ENCODE results near the gene CNTD1.

Gene CNTD1

DNA sequence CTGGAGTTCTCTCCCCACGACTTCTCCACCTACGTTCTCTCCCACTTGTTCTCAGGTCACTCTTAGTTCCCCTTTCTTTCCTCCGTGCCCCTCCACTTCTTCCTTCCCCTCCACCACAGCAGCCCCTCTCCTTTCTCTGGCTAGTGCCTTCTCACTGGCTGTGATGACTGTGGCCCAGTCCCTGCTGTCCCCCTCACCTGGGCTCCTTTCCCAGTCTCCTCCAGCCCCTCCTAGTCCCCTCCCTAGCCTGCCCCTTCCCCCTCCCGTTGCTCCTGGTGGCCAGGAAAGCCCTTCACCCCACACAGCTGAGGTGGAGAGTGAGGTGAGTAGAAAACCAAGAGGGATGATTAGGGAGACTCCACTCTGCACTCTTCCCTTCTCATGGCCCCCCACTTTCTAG, 3.6 kb upstream of the CNTD1 start:
- Histone ChIP-seq H3K27me3 (ENCODE audit: control insufficient read depth, insufficient read depth, low read length) (peaks cover 6% of the 10 kb centered on the region), H3K9ac (ENCODE audit: low read length) (no peak overlapping the region), H3K9me3 (ENCODE audit: control insufficient read depth, insufficient read depth, low read depth, low read length) (no peaks in the 10 kb centered on the region), H3K36me3 (ENCODE audit: control insufficient read depth, insufficient read depth, low read length) (no peaks in the 10 kb centered on the region), H3K4me1 (ENCODE audit: control insufficient read depth, insufficient read depth, low read length) (peaks cover 8% of the 10 kb centered on the region), H3K27ac (ENCODE audit: low read depth, low read length) (no peak overlapping the region), H3K4me3 (ENCODE audit: low read depth, low read length) (no peak overlapping the region)

DNA sequence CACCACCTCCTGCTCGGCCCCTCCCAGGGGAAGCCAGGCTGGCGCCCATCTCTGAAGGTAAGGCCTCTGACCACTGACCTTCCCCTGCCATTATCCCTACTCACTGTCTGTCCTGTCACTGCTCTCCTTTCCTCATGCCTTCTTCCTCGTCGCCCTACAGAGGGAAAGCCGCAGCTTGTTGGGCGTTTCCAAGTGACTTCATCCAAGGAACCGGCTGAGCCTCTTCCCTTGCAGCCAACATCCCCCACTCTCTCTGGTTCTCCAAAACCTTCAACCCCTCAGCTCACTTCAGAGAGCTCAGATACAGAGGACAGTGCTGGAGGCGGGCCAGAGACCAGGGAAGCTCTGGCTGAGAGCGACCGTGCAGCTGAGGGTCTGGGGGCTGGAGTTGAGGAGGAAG, 3.2 kb upstream of the CNTD1 start:
- no peaks in the 10 kb centered on the region for H3K36me3 ChIP-seq (ENCODE audit: control insufficient read depth, insufficient read depth, low read length)
- peaks cover 8% of the 10 kb centered on the region for H3K4me1 ChIP-seq (ENCODE audit: control insufficient read depth, insufficient read depth, low read length)
- no peak overlapping the region for H3K27ac ChIP-seq (ENCODE audit: low read depth, low read length)
- H3K9me3 ChIP-seq (ENCODE audit: control insufficient read depth, insufficient read depth, low read depth, low read length) = no peaks in the 10 kb centered on the region
- no peak overlapping the region for H3K9ac ChIP-seq (ENCODE audit: low read length)
- H3K27me3 ChIP-seq (ENCODE audit: control insufficient read depth, insufficient read depth, low read length) = peaks cover 6% of the 10 kb centered on the region
- no peak overlapping the region for H3K4me3 ChIP-seq (ENCODE audit: low read depth, low read length)

DNA sequence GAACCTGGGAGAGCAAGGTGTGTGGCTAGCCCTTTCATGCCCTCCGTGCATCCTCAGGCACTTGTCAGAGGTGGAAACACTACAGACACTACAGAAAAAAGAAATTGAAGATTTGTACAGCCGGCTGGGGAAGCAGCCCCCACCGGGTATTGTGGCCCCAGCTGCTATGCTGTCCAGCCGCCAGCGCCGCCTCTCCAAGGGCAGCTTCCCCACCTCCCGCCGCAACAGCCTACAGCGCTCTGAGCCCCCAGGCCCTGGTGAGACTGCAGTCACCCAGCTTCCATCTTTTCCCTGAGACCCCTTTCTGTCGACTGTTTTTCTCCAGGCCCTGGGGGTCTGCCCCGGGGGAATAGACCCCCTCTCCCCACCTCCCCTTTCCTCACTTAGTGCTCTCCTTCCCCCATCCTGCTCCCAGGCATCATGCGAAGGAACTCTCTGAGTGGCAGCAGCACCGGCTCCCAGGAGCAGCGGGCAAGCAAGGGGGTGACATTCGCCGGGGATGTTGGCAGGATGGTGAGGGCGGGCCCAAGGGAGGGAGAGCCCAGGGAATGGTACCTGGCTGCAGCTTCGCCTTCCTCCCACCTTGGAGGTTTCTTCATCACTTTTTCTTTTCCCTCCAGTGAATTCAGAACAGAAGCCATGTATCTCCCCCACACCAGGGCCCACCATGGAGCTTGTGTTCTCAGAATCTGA, 2.4 kb upstream of the CNTD1 start:
- Histone ChIP-seq H3K36me3 (ENCODE audit: control insufficient read depth, insufficient read depth, low read length) (no peaks in the 10 kb centered on the region), H3K9me3 (ENCODE audit: control insufficient read depth, insufficient read depth, low read depth, low read length) (no peaks in the 10 kb centered on the region), H3K4me3 (ENCODE audit: low read depth, low read length) (no peak overlapping the region), H3K4me1 (ENCODE audit: control insufficient read depth, insufficient read depth, low read length) (peaks cover 8% of the 10 kb centered on the region), H3K9ac (ENCODE audit: low read length) (no peak overlapping the region), H3K27ac (ENCODE audit: low read depth, low read length) (no peak overlapping the region), H3K27me3 (ENCODE audit: control insufficient read depth, insufficient read depth, low read length) (peaks cover 6% of the 10 kb centered on the region; the same call in 1 of the 2 replicates)

DNA sequence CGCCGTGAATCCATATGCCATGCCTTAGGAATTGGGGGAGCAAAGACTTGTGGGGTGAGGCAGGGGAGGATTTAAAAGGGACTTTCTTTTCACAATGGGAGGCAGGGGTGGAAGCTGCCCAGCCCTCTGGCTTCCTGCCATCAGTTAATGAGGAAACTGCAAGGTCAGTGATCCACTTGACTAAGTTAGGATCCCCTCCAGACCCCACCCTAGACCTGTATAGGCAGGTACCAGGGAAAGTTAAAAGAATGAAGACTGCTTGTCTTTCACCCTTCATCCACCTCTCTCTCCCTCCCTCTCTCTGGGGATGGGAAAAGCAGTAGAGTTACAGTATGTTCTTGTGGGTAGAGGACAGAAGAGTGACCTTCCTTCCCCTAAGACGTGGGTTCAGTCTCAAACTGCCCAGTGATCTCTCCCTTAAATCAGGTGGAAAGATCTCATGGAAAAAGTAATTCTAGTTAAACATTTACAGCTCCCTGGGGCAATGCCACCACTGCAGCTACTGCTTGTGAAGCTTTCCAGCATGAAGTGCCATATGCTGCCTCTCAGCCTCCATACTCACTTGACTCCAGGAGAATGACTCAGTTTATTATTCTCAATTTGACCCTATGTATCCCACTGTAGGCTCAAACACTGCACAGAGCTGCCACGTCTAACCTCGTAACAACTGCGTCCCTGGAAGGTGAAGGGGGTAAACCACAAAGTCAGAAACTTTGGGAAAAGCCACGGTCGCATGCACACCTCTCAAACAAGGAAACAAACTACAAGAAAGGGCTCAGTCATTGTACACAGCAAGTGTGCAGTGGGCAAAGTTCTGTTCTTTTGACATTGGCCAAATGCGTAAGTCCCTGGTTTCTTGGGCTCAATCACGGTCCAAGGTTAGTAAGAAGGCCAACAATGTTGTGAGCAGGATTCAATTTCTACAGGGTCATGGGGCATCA, 1.3 kb upstream of the CNTD1 start:
- Histone ChIP-seq H3K4me1 (ENCODE audit: control insufficient read depth, insufficient read depth, low read length) (peaks cover 8% of the 10 kb centered on the region), H3K27ac (ENCODE audit: low read depth, low read length) (no peak overlapping the region), H3K4me3 (ENCODE audit: low read depth, low read length) (peak overlapping the region; percentile 77), H3K36me3 (ENCODE audit: control insufficient read depth, insufficient read depth, low read length) (no peaks in the 10 kb centered on the region), H3K27me3 (ENCODE audit: control insufficient read depth, insufficient read depth, low read length) (peaks cover 6% of the 10 kb centered on the region; the same call in 1 of the 2 replicates), H3K9ac (ENCODE audit: low read length) (peak overlapping the region; percentile 82), H3K9me3 (ENCODE audit: control insufficient read depth, insufficient read depth, low read depth, low read length) (no peaks in the 10 kb centered on the region)

DNA sequence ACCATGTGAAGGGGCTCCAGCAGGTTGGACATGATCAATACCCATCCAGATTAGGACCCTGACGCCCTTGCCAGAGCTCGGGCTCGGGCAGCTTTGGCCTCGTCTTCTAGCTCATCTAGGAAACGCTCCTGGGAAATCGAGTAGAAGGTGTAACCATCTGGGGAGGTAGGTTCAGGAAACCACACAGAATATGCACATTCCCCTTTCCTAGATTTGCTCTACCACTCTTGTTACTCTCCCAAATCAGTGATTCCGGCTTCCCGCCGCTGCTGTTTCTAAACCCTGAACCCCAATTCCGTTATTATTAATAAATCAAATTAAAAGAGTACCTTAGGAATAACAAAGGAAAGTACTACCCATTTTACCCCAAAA, 664 bp upstream of the CNTD1 start:
- no peaks in the 10 kb centered on the region for H3K9me3 ChIP-seq (ENCODE audit: control insufficient read depth, insufficient read depth, low read depth, low read length)
- peaks cover 8% of the 10 kb centered on the region for H3K4me1 ChIP-seq (ENCODE audit: control insufficient read depth, insufficient read depth, low read length)
- no peaks in the 10 kb centered on the region for H3K36me3 ChIP-seq (ENCODE audit: control insufficient read depth, insufficient read depth, low read length)
- peaks cover 6% of the 10 kb centered on the region; the same call in 1 of the 2 replicates for H3K27me3 ChIP-seq (ENCODE audit: control insufficient read depth, insufficient read depth, low read length)
- H3K9ac ChIP-seq (ENCODE audit: low read length) = peak overlapping the region; percentile 82
- no peak overlapping the region for H3K27ac ChIP-seq (ENCODE audit: low read depth, low read length)
- H3K4me3 ChIP-seq (ENCODE audit: low read depth, low read length) = peak overlapping the region; percentile 77

DNA sequence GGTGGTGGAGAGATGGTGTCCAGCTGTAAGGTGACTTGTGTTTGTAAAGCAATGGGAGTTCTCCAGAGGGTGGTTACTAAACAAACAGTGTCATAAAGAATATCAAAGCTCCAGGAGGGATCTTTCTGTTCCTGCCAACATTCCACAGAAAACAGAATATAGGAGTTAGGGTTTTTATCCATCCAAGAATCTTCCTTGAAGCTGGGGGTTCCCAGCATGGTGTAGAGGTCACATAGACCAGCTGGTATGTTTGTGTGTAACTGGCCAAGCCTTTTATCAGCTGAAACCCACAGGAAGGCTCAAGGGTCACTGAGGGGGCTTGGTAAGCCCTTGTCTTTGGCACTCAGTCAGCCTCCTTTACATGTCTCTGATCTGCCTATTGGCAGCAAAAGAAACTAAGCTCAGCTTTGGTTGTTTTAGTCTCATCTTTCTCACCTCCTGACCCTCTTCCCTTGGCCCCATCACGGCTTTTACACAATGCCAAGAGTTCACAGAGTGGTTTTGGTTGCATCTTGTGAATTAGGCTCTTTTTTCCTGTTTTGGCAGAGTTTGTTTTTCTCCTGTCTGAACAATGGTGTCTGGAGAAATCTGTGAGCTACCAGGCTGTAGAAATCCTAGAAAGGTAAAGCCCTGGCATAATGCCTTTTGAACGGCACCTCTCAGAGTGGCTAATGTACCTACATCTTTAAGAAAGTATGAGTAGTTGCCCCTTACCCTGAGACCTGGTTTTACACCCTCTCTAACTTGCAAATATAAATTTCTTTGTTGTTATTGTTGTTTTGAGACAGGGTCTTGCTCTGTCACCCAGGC, 4.6 kb downstream of the CNTD1 start:
- H3K9me3 ChIP-seq (ENCODE audit: control insufficient read depth, insufficient read depth, low read depth, low read length) = no peaks in the 10 kb centered on the region
- no peaks in the 10 kb centered on the region for H3K36me3 ChIP-seq (ENCODE audit: control insufficient read depth, insufficient read depth, low read length)
- no peak overlapping the region for H3K9ac ChIP-seq (ENCODE audit: low read length)
- H3K4me3 ChIP-seq (ENCODE audit: low read depth, low read length) = no peak overlapping the region
- peaks cover 6% of the 10 kb centered on the region; the same call in 1 of the 2 replicates for H3K27me3 ChIP-seq (ENCODE audit: control insufficient read depth, insufficient read depth, low read length)
- no peak overlapping the region for H3K27ac ChIP-seq (ENCODE audit: low read depth, low read length)
- no peaks in the 10 kb centered on the region for H3K4me1 ChIP-seq (ENCODE audit: control insufficient read depth, insufficient read depth, low read length)

DNA sequence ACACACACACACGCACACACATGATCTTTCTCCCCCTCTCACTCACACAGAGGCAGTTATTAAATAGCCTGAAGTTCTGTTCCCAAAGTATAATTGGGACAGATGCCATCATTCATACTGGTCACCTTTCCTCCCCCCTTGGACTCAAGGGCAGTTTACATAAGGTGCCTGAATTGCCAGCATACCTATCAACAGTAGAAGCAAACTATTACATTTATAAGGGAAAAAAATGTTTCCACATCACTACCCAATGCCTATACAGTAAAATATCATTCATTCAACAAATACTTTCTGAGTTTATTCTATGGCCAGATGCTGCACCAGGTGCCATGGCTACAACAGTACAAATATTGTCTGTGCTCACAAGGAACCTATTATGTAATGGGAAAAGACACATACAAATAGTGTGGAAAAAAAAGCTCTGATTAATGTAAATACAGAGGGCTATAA, 6.3 kb downstream of the CNTD1 start:
- H3K9ac ChIP-seq (ENCODE audit: low read length) = no peak overlapping the region
- H3K27ac ChIP-seq (ENCODE audit: low read depth, low read length) = no peak overlapping the region
- H3K36me3 ChIP-seq (ENCODE audit: control insufficient read depth, insufficient read depth, low read length) = peaks cover 7% of the 10 kb centered on the region; the same call in 1 of the 2 replicates
- no peaks in the 10 kb centered on the region for H3K9me3 ChIP-seq (ENCODE audit: control insufficient read depth, insufficient read depth, low read depth, low read length)
- no peak overlapping the region for H3K4me3 ChIP-seq (ENCODE audit: low read depth, low read length)
- no peaks in the 10 kb centered on the region for H3K27me3 ChIP-seq (ENCODE audit: control insufficient read depth, insufficient read depth, low read length)
- no peaks in the 10 kb centered on the region for H3K4me1 ChIP-seq (ENCODE audit: control insufficient read depth, insufficient read depth, low read length)

DNA sequence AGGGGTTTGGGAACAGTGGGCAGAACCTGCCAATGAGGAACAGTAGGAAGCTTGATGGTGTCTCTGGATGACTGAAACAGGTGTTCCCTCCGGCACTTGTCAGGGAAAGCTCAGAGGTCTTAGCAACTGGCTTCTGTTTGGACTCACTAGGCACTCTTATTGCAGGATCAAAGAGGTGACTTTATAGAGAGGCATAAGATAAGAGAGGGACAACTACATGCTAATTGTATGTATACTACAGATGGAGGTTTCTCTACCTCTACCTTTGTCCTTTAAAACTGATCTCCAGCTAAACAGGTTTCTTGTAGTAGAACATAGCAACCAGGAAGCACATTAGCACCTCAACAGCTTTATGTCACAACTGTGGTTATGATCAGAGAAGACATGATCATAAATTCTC, 7.6 kb downstream of the CNTD1 start:
- Histone ChIP-seq H3K27ac (ENCODE audit: low read depth, low read length) (no peak overlapping the region), H3K27me3 (ENCODE audit: control insufficient read depth, insufficient read depth, low read length) (no peaks in the 10 kb centered on the region), H3K36me3 (ENCODE audit: control insufficient read depth, insufficient read depth, low read length) (peaks cover 20% of the 10 kb centered on the region)

DNA sequence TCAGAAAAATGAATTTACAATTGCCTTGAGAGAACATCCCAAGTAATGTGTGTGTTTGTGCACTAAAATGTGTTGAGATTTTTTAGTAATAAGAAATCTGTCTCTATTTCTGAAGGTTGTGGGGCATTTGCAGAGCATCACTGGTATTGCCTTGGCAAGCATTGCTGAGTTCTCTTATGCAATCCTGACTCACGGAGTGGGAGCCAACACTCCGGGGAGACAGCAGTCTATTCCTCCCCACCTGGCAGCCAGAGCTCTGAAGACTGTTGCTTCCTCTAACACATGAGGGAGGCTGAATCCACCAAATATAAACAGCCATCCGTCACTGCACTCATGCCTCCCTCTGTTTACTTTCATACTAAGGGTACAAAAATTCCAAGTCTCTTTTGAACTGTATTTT, 10.6 kb downstream of the CNTD1 start:
- Histone ChIP-seq H3K27me3 (ENCODE audit: control insufficient read depth, insufficient read depth, low read length) (no peaks in the 10 kb centered on the region), H3K9ac (ENCODE audit: low read length) (no peak overlapping the region), H3K4me1 (ENCODE audit: control insufficient read depth, insufficient read depth, low read length) (no peaks in the 10 kb centered on the region), H3K36me3 (ENCODE audit: control insufficient read depth, insufficient read depth, low read length) (peaks cover 35% of the 10 kb centered on the region), H3K9me3 (ENCODE audit: control insufficient read depth, insufficient read depth, low read depth, low read length) (no peaks in the 10 kb centered on the region), H3K4me3 (ENCODE audit: low read depth, low read length) (no peak overlapping the region), H3K27ac (ENCODE audit: low read depth, low read length) (no peak overlapping the region)

More for the DNA sequence above, 7.6 kb downstream of the CNTD1 start:
- Histone ChIP-seq H3K4me3 (ENCODE audit: low read depth, low read length) (no peak overlapping the region), H3K9me3 (ENCODE audit: control insufficient read depth, insufficient read depth, low read depth, low read length) (no peaks in the 10 kb centered on the region), H3K9ac (ENCODE audit: low read length) (no peak overlapping the region), H3K4me1 (ENCODE audit: control insufficient read depth, insufficient read depth, low read length) (no peaks in the 10 kb centered on the region)

DNA sequence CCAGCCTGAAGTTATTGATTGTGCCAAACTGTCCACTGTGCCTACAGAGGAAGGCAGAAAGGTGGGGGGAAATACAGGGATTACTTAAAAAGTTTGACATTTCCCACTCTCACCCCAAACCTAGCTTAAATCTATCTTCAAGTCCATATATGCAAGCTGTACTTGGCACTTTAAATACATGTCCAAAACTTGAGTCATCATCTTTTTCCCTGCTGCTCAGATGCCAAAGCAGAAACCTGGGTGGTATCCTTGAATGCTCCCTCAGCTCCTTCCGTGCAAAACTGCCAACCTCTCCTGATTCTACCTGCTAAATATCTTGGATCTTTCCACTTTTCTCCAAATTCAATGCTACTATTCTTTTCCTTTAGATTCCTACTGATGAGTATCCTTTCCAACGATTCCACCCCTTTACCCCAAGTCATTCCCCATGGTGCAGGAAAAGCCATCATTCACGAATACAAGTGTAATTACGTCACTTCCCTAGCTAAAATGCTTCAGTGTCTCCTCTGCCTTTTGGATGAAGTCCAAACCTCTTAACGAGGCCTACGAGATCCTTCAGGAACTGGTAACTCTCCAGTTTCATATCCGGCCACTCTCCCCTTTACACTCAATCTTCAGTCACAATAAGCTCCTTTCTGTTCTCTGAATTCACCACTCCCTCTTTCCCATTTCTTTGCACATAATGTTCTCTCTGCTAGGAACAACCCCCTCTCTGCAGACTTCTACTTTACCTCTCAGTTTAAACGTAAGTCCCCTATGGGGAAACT, 16.2 kb downstream of the CNTD1 start:
- Histone ChIP-seq H3K4me1 (ENCODE audit: control insufficient read depth, insufficient read depth, low read length) (no peaks in the 10 kb centered on the region), H3K4me3 (ENCODE audit: low read depth, low read length) (no peak overlapping the region), H3K9me3 (ENCODE audit: control insufficient read depth, insufficient read depth, low read depth, low read length) (no peaks in the 10 kb centered on the region), H3K9ac (ENCODE audit: low read length) (no peak overlapping the region), H3K27ac (ENCODE audit: low read depth, low read length) (no peak overlapping the region), H3K36me3 (ENCODE audit: control insufficient read depth, insufficient read depth, low read length) (peaks cover 85% of the 10 kb centered on the region), H3K27me3 (ENCODE audit: control insufficient read depth, insufficient read depth, low read length) (no peaks in the 10 kb centered on the region)

Measured in HUES6 (cell line).